Left colon (tissue), 2 donors: Measurements from ENCODE around the gene NKIRAS2. TPM values are rescaled to one million over a fixed set of nuclear protein-coding genes. Genes with fewer than 3 reads are reported as not detected.
A peak's percentile ranks its signal among the peaks of the same experiment; 100 is the strongest.

ENCODE experiments used
- ATAC-seq: fragments of 200-7000 bp; cut with Tn5 transposase; one replicate; pipeline ENCODE4 v1.9.1; 2020; ENCODE audit warnings: mild to moderate bottlenecking, moderate library complexity
- DNase-seq, 2 donors: peaks; one replicate each; pipeline ENCODE4 v3.0.0-alpha.2; 2020
- intact Hi-C, 2 donors: fragments of 100-400 bp; cut with DNase I in 1 of 2; cut with micrococcal nuclease in 1 of 2; formaldehyde crosslinking; loops; one replicate each; pipeline versions ENCODE4 v1.11.2 to v1.14.0; 2022; cut with DNase I, micrococcal nuclease
- total RNA-seq, 2 donors: library from RNA; stranded (reverse); fragmentation: NEBNext Ultra II Directional; extraction: Animal tissue kit (Norgen Biotek cat#: 25700); gene quantifications; one replicate each; pipeline ENCODE4 v1.2.1, GENCODE V29; 2021
- donor health status: DM: no; HTN: no; CAD: no.
- donor health status: DM: yes; HTN: yes; CAD: no.

The NKIRAS2 gene
- total RNA-seq, 2 donors from 2014 or later, result 29.4 to 31.9 TPM

- intact Hi-C loops, result no loop called here
- DNase-seq (no peak), ATAC-seq (no peak)
Measured at GRCh38 chr17:42045719-42046118, 25.8 kb downstream of the NKIRAS2 start.

- DNase-seq, result no peak
- no peak for ATAC-seq
- intact Hi-C loops, result no loop called here
Measured at GRCh38 chr17:42047343-42047742, 27.5 kb downstream of the NKIRAS2 start.

GRCh38 chr17:42049834-42050392, 30.0 kb downstream of the NKIRAS2 start:
- ATAC-seq, result peak; percentile 71

GRCh38 chr17:42050393-42051012, 30.6 kb downstream of the NKIRAS2 start, which contains the start of gene C17orf113:
Gene C17orf113, minus strand, starts transcription at chr17:42050601. Its CDS starts 7,225 bp downstream, at chr17:42043376.
- intact Hi-C loops, result loop anchor here in 1 of 2 donors (10.0 kb wide), 1 partner anchor 64 kb away; the partner anchor contains the start of gene DHX58
- DNase-seq (peak; percentile 36 to 73), ATAC-seq (peak; percentile 89)

More at GRCh38 chr17:42049834-42050392, 30.0 kb downstream of the NKIRAS2 start:
- intact Hi-C loops, result loop anchor here in 1 of 2 donors (10.0 kb wide), 1 partner anchor 65 kb away; the partner anchor contains the start of gene DHX58
- DNase-seq, result no peak

- DNase-seq, result peak in 1 of 2 donors; percentile 34
- intact Hi-C loops, result loop anchor here in 1 of 2 donors (10.0 kb wide), 1 partner anchor 64 kb away; the partner anchor contains the start of gene DHX58
- peak; percentile 49 for ATAC-seq
Measured at GRCh38 chr17:42051013-42051400, 31.1 kb downstream of the NKIRAS2 start.

GRCh38 chr17:42051645-42052044, 31.8 kb downstream of the NKIRAS2 start:
- intact Hi-C loops, result loop anchor here in 1 of 2 donors (10.0 kb wide), 1 partner anchor 63 kb away; the partner anchor contains the start of gene DHX58
- ATAC-seq (no peak), DNase-seq (no peak)

- no peak for ATAC-seq
- no peak for DNase-seq
- intact Hi-C loops, result loop anchor here in 1 of 2 donors (10.0 kb wide), 1 partner anchor 62 kb away; the partner anchor contains the start of gene DHX58
Measured at GRCh38 chr17:42052346-42052877, 32.5 kb downstream of the NKIRAS2 start.

GRCh38 chr17:42053731-42054500, 34.0 kb downstream of the NKIRAS2 start:
- no peak for DNase-seq
- ATAC-seq, result no peak
- intact Hi-C loops, result loop anchor here in 1 of 2 donors (10.0 kb wide), 1 partner anchor 61 kb away; the partner anchor contains the start of gene DHX58

GRCh38 chr17:42055027-42055426, 35.1 kb downstream of the NKIRAS2 start:
- intact Hi-C loops, result loop anchor here in 1 of 2 donors (10.0 kb wide), 1 partner anchor 60 kb away; the partner anchor contains the start of gene DHX58
- no peak for ATAC-seq
- DNase-seq, result no peak

- ATAC-seq (no peak), DNase-seq (no peak)
- intact Hi-C loops, result loop anchor here in 1 of 2 donors (10.0 kb wide), 1 partner anchor 59 kb away; the partner anchor contains the start of gene DHX58
Measured at GRCh38 chr17:42055496-42055895, 35.6 kb downstream of the NKIRAS2 start.

- no peak for DNase-seq
- no peak for ATAC-seq
- intact Hi-C loops, result loop anchor here in 1 of 2 donors (10.0 kb wide), 1 partner anchor 58 kb away; the partner anchor contains the start of gene DHX58
Measured at GRCh38 chr17:42056635-42057034, 36.7 kb downstream of the NKIRAS2 start.

GRCh38 chr17:42058063-42058462, 38.2 kb downstream of the NKIRAS2 start:
- intact Hi-C loops, result loop anchor here in 1 of 2 donors (10.0 kb wide), 1 partner anchor 57 kb away; the partner anchor contains the start of gene DHX58
- DNase-seq (no peak), ATAC-seq (no peak)

GRCh38 chr17:42059815-42060214, 39.9 kb downstream of the NKIRAS2 start:
- intact Hi-C loops, result loop anchor here in 1 of 2 donors (10.0 kb wide), 1 partner anchor 55 kb away; the partner anchor contains the start of gene DHX58
- ATAC-seq (no peak), DNase-seq (no peak)

GRCh38 chr17:42060231-42060630, 40.3 kb downstream of the NKIRAS2 start:
- intact Hi-C loops, result no loop called here
- ATAC-seq, result peak; percentile 95
- DNase-seq, result peak; percentile 43 to 51

GRCh38 chr17:42061646-42062487, 42.0 kb downstream of the NKIRAS2 start:
- intact Hi-C loops, result no loop called here
- DNase-seq (no peak), ATAC-seq (no peak)

- DNase-seq (no peak), ATAC-seq (no peak)
- intact Hi-C loops, result no loop called here
Measured at GRCh38 chr17:42062681-42063080, 42.8 kb downstream of the NKIRAS2 start.

- ATAC-seq, result no peak
- DNase-seq, result no peak
- intact Hi-C loops, result no loop called here
Measured at GRCh38 chr17:42065201-42065600, 45.3 kb downstream of the NKIRAS2 start.
